ENCODE results near the gene SYNJ1.
"Not testable (repeated sequence)": the region's sequence is repeated elsewhere in the genome, so short reads cannot be mapped to it uniquely, and the experiment has no call there.

The SYNJ1 gene

DNA sequence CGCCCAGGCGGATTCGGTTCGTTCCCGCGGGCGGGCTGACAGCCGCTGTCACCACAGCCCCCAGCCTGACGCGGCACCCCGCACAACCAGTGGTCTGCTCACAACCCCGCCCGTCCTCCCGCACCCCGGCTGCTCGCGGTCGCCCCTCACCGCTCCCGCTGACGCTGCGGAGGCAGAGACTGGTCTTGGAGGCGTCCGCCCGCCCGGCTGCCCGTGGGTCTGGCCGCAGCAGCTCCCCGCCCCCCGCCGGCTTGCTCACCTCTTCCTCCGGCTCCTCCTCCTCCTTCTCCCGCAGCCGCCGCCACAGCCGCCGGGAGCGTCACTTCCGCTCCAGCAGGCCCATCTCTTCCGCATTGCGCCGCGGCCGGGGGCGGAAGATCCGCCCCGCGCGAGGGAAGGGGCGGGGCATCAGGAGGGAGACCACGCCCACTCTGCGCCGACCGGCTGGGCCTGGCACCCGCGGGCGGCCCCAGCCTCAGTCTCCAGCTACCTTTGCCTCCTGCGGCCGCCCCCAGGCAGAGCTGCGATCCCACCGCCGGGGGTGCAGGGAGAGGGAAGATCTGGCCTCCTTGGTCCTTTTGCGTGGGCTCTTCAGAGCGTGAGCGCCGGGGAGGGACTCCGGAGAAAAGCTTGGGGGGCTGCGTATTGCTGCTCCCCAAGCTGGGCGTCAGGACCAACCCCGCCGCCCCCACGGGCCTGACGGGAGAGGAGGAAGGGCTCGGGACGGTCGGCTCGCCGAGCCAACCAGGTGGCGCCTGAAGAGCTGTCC lies at the start of gene SYNJ1:
Gene SYNJ1 (minus strand): TSS at position 327 of the 769 bp plus-strand sequence. CDS start 1,118 bp downstream, outside the sequence.
- Histone ChIP-seq H3K36me3 (peaks cover 13% of the 10 kb centered on the region), H3K27ac (peak within 1 kb of the TSS; percentile 67), H3K9me3 (no peaks in the 10 kb centered on the region), H3K4me1 (peaks cover 21% of the 10 kb centered on the region), H4K20me1 (peaks cover 13% of the 10 kb centered on the region), H3K9ac (peak within 1 kb of the TSS; percentile 81), H3K27me3 (no peaks in the 10 kb centered on the region), H3K4me3 (peak within 1 kb of the TSS; percentile 90), H3K4me2 (peak within 1 kb of the TSS; percentile 90)
- TF ChIP-seq Cebpa-rat (IDR thresholded peaks at IDR 0.05) = no peak

- Histone ChIP-seq H4K20me1 (no peaks in the 10 kb centered on the region), H3K4me2 (no peak overlapping the region), H3K9ac (no peak overlapping the region), H3K27me3 (no peaks in the 10 kb centered on the region), H3K36me3 (no peaks in the 10 kb centered on the region), H3K9me3 (no peaks in the 10 kb centered on the region), H3K4me3 (no peak overlapping the region), H3K27ac (no peak overlapping the region), H3K4me1 (peaks cover 18% of the 10 kb centered on the region)
- no peak for TF ChIP-seq Cebpa-rat (IDR thresholded peaks at IDR 0.05)
Observed at GRCh38 chr21:32777269-32777668, 49.5 kb upstream of the SYNJ1 start.

DNA sequence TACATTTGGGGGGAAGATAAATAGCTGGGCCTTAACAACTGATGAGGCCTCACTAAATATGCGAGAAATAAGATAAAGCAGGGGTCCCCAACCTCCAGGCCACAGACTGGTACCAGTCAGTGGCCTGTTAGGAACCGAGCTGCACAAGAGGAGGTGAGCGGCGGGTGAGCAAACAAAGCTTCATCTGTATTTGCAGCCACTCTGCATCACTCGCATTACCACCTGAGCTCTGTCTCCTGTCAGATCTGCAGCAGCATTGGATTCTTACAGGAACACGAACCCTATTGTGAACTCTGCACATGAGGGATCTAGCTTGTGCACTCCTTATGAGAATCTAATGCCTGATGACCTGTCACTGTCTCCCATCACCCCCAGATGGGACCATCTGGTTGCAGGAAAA lies 48.9 kb upstream of the SYNJ1 start:
- Histone ChIP-seq H3K4me2 (no peak overlapping the region), H4K20me1 (no peaks in the 10 kb centered on the region), H3K27ac (no peak overlapping the region), H3K4me3 (no peak overlapping the region), H3K36me3 (no peaks in the 10 kb centered on the region), H3K9ac (no peak overlapping the region), H3K9me3 (no peaks in the 10 kb centered on the region), H3K4me1 (peaks cover 18% of the 10 kb centered on the region), H3K27me3 (no peaks in the 10 kb centered on the region)
- no peak for TF ChIP-seq Cebpa-rat (IDR thresholded peaks at IDR 0.05)

GRCh38 chr21:32773048-32773344 lies 45.2 kb upstream of the SYNJ1 start:
- H3K27ac ChIP-seq = not testable (repeated sequence)
- Histone ChIP-seq H3K9ac (peak overlapping the region; percentile 78; the same call in 1 of the 2 replicates), H3K4me3 (peak overlapping the region; percentile 96)

DNA sequence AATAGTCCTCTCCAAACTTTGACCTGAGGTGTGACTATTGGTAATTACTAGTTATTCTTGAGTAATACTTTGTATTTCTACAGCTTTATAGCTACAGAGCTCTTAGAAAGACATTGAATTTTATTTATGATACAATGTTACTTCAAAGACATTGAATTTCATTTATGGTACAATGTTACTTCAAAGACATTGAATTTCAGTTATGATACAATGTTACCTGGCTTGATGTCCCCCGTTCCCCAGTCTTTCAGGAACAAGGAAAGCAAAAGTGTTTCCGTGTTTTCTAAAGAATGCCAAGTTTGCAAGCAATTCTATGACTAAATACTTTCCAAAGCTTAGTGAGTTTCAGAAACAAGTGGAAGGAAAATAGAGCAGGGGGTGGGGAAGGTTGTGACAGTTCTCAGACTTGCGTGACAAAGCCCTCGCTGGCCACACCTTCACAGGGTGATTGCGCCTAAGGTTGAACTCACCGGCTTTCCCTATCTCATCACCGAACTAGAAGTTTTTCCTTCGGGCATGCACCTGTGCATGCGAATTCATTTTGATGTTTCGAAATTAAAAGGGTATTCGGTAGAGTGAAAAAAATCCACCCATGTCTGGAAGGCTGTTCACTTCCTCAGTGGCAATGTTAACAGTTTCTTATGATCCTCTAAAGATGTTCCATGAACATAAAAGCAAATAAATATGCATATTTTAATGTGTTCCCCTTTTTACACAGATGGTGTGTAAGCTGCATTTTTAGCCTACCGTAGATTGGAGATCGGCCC lies 44.7 kb upstream of the SYNJ1 start:
- Histone ChIP-seq H3K4me3 (peak overlapping the region; percentile 96), H4K20me1 (peaks cover 36% of the 10 kb centered on the region), H3K4me2 (peak overlapping the region; percentile 89), H3K4me1 (peaks cover 30% of the 10 kb centered on the region), H3K9me3 (peaks cover 7% of the 10 kb centered on the region; the same call in 1 of the 2 replicates), H3K27me3 (no peaks in the 10 kb centered on the region), H3K9ac (peak overlapping the region; percentile 78), H3K36me3 (peaks cover 21% of the 10 kb centered on the region), H3K27ac (peak overlapping the region; percentile 71)
- no peak for TF ChIP-seq Cebpa-rat (IDR thresholded peaks at IDR 0.05)

More at GRCh38 chr21:32773048-32773344, 45.2 kb upstream of the SYNJ1 start:
- Histone ChIP-seq H3K36me3 (peaks cover 15% of the 10 kb centered on the region), H4K20me1 (peaks cover 31% of the 10 kb centered on the region), H3K4me2 (peak overlapping the region; percentile 89), H3K4me1 (peaks cover 30% of the 10 kb centered on the region)
- not testable (repeated sequence) for H3K27me3 ChIP-seq, H3K9me3 ChIP-seq

DNA sequence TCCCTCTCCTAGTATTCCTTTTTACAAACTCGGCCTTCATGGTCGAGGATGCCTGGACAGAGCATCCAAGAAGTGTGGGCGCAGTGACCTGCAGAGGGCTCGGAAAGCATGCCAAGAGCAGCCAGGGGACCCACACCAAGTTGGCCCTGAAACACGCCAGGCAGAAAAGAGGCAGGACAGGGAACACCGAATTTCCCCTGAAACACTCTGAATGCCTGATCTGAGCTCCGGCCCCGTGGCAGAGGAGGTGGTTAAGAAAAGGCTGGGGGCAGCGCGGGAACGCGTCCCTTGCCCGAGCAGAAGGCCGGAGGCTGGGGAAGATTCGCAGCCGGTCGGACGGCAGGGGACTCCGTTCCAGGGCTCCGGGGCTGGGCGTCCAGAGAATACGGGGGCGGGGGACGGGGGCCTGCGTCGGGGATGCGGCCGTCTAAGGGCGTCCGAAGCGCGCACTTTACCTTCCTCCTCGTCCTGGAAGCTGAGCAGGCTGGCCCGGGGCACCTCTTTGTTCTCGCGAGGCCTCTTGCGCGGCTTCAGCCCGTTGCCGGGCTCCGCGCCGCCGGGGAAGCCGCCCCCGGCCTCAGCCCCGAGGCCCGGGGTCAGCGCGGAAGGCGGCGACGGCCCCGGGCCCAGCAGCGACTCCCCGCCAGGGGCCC lies 43.2 kb upstream of the SYNJ1 start:
- Histone ChIP-seq H3K4me2 (peak overlapping the region; percentile 83), H3K36me3 (peaks cover 35% of the 10 kb centered on the region), H3K27ac (peak overlapping the region; percentile 98), H3K4me1 (peaks cover 30% of the 10 kb centered on the region), H3K27me3 (no peaks in the 10 kb centered on the region), H3K9ac (peak overlapping the region; percentile 99), H3K4me3 (peak overlapping the region; percentile 96), H4K20me1 (peaks cover 51% of the 10 kb centered on the region), H3K9me3 (peaks cover 8% of the 10 kb centered on the region; the same call in 1 of the 2 replicates)
- no peak for TF ChIP-seq Cebpa-rat (IDR thresholded peaks at IDR 0.05)

DNA sequence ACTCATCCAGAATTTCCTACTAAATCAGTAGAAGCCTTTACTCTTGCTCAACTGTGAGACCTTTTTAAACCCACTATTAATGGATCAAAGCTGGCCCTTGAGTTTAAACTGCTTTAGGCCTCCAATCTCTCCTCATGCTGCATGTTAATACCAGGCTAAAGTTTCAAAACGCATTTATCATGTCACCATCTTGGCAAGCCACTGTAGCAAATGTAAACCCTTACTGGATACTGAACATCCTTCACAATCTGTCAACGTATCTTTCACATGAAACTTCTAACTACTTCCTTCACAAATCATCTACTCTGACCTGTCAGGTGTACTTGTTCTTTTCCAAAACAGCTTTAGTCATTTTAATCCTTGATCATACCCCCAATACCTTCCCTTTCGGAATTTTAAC lies 40.7 kb upstream of the SYNJ1 start:
- Histone ChIP-seq H4K20me1 (peaks cover 76% of the 10 kb centered on the region), H3K4me3 (peak overlapping the region; percentile 96; the same call in 1 of the 2 replicates), H3K4me2 (peak overlapping the region; percentile 83), H3K27ac (no peak overlapping the region), H3K9ac (no peak overlapping the region), H3K27me3 (no peaks in the 10 kb centered on the region), H3K36me3 (peaks cover 60% of the 10 kb centered on the region), H3K4me1 (peaks cover 30% of the 10 kb centered on the region), H3K9me3 (peaks cover 8% of the 10 kb centered on the region; the same call in 1 of the 2 replicates)
- no peak for TF ChIP-seq Cebpa-rat (IDR thresholded peaks at IDR 0.05)

DNA sequence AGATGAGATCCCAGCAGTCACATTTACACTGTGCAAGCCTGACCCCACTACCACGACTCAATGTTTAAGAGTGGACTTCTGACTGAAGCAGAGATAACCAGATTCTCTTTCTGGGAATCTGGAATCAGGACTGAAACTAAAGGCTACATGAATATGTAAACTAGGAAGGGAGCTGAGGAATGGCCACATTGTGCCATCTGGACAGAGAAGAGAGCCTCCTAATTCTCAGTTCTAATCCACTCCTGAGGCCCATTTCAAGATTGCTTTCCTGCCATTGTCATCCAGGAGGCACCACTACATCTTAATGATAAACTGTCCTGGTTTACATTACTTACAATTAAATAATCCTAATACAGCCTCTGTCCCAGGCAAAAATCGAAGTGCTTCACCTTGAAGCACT lies 37.2 kb upstream of the SYNJ1 start:
- Histone ChIP-seq H3K4me1 (peaks cover 21% of the 10 kb centered on the region), H3K4me3 (no peak overlapping the region), H3K27ac (no peak overlapping the region), H4K20me1 (peaks cover 100% of the 10 kb centered on the region), H3K27me3 (no peaks in the 10 kb centered on the region), H3K9me3 (peaks cover 8% of the 10 kb centered on the region; the same call in 1 of the 2 replicates), H3K4me2 (no peak overlapping the region), H3K36me3 (peaks cover 95% of the 10 kb centered on the region), H3K9ac (no peak overlapping the region)
- no peak for TF ChIP-seq Cebpa-rat (IDR thresholded peaks at IDR 0.05)

- Histone ChIP-seq H3K4me2 (no peak overlapping the region), H3K4me3 (no peak overlapping the region), H3K36me3 (peaks cover 100% of the 10 kb centered on the region), H3K9ac (no peak overlapping the region), H4K20me1 (peaks cover 100% of the 10 kb centered on the region), H3K4me1 (peaks cover 12% of the 10 kb centered on the region), H3K27me3 (no peaks in the 10 kb centered on the region), H3K9me3 (peaks cover 8% of the 10 kb centered on the region; the same call in 1 of the 2 replicates), H3K27ac (no peak overlapping the region)
- TF ChIP-seq Cebpa-rat (IDR thresholded peaks at IDR 0.05) = no peak
Observed at GRCh38 chr21:32764186-32764585, 36.4 kb upstream of the SYNJ1 start.
